ENCODE data around the gene SCAMP5.

SCAMP5 gene

DNA sequence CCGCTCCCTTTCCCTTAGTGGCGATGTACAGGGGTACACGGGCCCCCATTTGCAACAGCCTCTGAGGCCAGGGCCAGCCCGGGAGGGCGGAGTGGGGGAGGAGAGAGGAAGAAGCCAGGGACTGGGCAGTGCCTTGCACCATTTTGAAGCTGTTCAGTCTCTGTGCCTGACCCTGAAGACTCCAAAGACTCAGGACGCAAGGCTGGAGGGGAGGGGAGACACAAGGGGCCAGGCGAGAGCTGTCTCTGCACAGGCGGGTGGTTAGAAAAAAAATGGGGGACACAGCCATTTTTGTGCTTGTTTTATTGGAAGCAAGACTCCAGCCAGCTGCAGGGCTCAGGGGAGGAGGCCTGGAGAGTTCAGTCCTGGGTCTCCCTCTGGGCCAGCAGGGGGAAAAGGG is 40.3 kb upstream of the SCAMP5 start:
- Histone ChIP-seq H3K4me2 (ENCODE audit: low read length, poor library complexity, severe bottlenecking) (no peak overlapping the region), H3K9ac (ENCODE audit: low read length) (peak overlapping the region; percentile 85), H2BK15ac (ENCODE audit: low read depth, poor library complexity, severe bottlenecking) (no peak overlapping the region), H3K18ac (ENCODE audit: low read depth in 1 of 2, low read length in 2 of 2) (peak overlapping the region; percentile 72 to 88), H2BK12ac (ENCODE audit: low read length in 2 of 2) (peak overlapping the region in 1 of 2 experiments; percentile 94), H3K27ac (ENCODE audit: low read length, poor library complexity, severe bottlenecking) (no peak overlapping the region), H3K27me3 (ENCODE audit: control insufficient read depth in 1 of 2, insufficient read depth in 1 of 2, low read length in 2 of 2) (peaks cover 8 to 46% of the 10 kb centered on the region in 2 experiments), H3K9me3 (ENCODE audit: control insufficient read depth, low read length) (no peaks in the 10 kb centered on the region), H3K14ac (ENCODE audit: low read length in 2 of 2) (peak overlapping the region in 1 of 2 experiments; percentile 68), H3K4me1 (ENCODE audit: control insufficient read depth, insufficient read depth, low read depth, low read length) (peaks cover 33% of the 10 kb centered on the region), H3K4ac (ENCODE audit: low read depth in 1 of 2, low read length in 2 of 2) (peak overlapping the region; percentile 20 to 55), H3K4me3 (ENCODE audit: insufficient read depth in 1 of 2, low read depth in 1 of 2, low read length in 2 of 2) (peak overlapping the region in 1 of 2 experiments; percentile 70), H3K36me3 (ENCODE audit: control insufficient read depth in 1 of 2, insufficient read depth in 2 of 2, low read depth in 1 of 2, low read length in 2 of 2) (no peaks in the 10 kb centered on the region), H4K91ac (ENCODE audit: low read length) (peak overlapping the region; percentile 86), H2AFZ (ENCODE audit: low read depth, low read length) (no peak overlapping the region), H2AK5ac (ENCODE audit: low read length, severe bottlenecking) (no peak overlapping the region), H3K79me1 (replicated peaks; ENCODE audit: low read length, poor library complexity, severe bottlenecking) (no peaks in the 10 kb centered on the region), H2BK5ac (ENCODE audit: low read depth, low read length, poor library complexity, severe bottlenecking) (no peak overlapping the region), H3K23ac (ENCODE audit: low read length in 2 of 2) (no peak overlapping the region), H2BK120ac (ENCODE audit: low read depth, low read length) (peak overlapping the region; percentile 50), H4K8ac (ENCODE audit: low read length) (peak overlapping the region; percentile 66)
- DNase-seq, result peak; percentile 31
- WGBS, result 42% methylated on average over 8 of the region's 8 CpGs

DNA sequence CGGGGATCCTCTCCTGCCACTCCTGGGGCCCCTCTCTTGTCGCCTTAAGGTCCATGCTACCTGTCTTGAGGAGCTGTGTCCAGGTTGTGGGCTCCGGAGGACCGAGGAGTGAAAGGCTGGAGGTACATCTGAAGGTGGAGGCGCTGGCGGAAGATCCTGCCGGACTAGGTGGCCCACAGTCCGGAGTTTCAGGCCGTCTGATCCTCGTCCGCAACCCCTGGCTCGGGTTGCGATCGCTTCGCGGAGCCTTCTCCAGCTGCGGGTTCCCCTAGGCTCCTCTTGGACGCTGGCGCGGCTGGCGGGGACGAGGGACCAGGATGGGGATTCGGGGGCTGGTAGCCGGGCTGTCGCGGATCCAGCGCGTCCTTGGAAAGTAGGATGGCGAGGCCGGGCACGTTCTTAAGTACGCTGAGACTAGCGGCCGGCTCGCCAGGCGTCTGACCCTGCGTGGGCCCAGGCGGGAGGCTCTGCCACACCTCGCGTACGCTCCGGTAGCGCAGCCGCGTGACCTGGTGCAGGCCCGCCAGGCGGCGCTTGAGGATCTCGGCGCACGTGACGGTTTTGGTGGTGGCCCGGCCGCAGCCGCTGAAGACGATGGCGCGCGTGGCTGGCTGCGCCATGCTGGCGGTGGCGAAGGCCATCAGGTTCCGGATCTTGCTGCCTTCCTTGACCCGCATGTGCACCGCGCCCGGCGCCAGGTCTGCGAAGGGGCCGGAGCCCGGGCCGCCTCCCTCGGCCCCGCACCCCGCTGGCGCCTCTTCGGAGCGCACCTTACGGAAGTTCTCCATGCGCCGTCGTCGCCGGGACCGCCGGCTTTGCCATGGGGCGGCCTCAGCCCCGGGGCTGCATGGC is 39.3 kb upstream of the SCAMP5 start:
- H4K8ac ChIP-seq (ENCODE audit: low read length), result peak overlapping the region; percentile 82
- H3K4me3 ChIP-seq (ENCODE audit: insufficient read depth in 1 of 2, low read depth in 1 of 2, low read length in 2 of 2), result peak overlapping the region; percentile 57 to 70
- peak overlapping the region; percentile 85 for H3K9ac ChIP-seq (ENCODE audit: low read length)
- peak overlapping the region; percentile 96 for H2BK15ac ChIP-seq (ENCODE audit: low read depth, poor library complexity, severe bottlenecking)
- DNase-seq, result peak; percentile 80
- no peaks in the 10 kb centered on the region for H3K79me1 ChIP-seq (replicated peaks; ENCODE audit: low read length, poor library complexity, severe bottlenecking)
- WGBS, result 9% methylated on average over 56 of the region's 88 CpGs
- peaks cover 33% of the 10 kb centered on the region for H3K4me1 ChIP-seq (ENCODE audit: control insufficient read depth, insufficient read depth, low read depth, low read length)
- peak overlapping the region; percentile 65 for H4K91ac ChIP-seq (ENCODE audit: low read length)
- H2AFZ ChIP-seq (ENCODE audit: low read depth, low read length), result peak overlapping the region; percentile 83
- no peak overlapping the region for H2AK5ac ChIP-seq (ENCODE audit: low read length, severe bottlenecking)
- no peak overlapping the region for H3K27ac ChIP-seq (ENCODE audit: low read length, poor library complexity, severe bottlenecking)
- H3K4ac ChIP-seq (ENCODE audit: low read depth in 1 of 2, low read length in 2 of 2), result peak overlapping the region; percentile 78 to 84
- peaks cover 8 to 51% of the 10 kb centered on the region in 2 experiments for H3K27me3 ChIP-seq (ENCODE audit: control insufficient read depth in 1 of 2, insufficient read depth in 1 of 2, low read length in 2 of 2)
- no peaks in the 10 kb centered on the region for H3K9me3 ChIP-seq (ENCODE audit: control insufficient read depth, low read length)
- peak overlapping the region in 1 of 2 experiments; percentile 29 for H3K23ac ChIP-seq (ENCODE audit: low read length in 2 of 2)
- peak overlapping the region; percentile 91 to 94 for H3K18ac ChIP-seq (ENCODE audit: low read depth in 1 of 2, low read length in 2 of 2)
- H3K4me2 ChIP-seq (ENCODE audit: low read length, poor library complexity, severe bottlenecking), result peak overlapping the region; percentile 97
- H2BK12ac ChIP-seq (ENCODE audit: low read length in 2 of 2), result peak overlapping the region in 1 of 2 experiments; percentile 29
- no peak overlapping the region for H2BK5ac ChIP-seq (ENCODE audit: low read depth, low read length, poor library complexity, severe bottlenecking)
- H3K36me3 ChIP-seq (ENCODE audit: control insufficient read depth in 1 of 2, insufficient read depth in 2 of 2, low read depth in 1 of 2, low read length in 2 of 2), result no peaks in the 10 kb centered on the region
- H3K14ac ChIP-seq (ENCODE audit: low read length in 2 of 2), result peak overlapping the region in 1 of 2 experiments; percentile 93
- H2BK120ac ChIP-seq (ENCODE audit: low read depth, low read length), result peak overlapping the region; percentile 52

DNA sequence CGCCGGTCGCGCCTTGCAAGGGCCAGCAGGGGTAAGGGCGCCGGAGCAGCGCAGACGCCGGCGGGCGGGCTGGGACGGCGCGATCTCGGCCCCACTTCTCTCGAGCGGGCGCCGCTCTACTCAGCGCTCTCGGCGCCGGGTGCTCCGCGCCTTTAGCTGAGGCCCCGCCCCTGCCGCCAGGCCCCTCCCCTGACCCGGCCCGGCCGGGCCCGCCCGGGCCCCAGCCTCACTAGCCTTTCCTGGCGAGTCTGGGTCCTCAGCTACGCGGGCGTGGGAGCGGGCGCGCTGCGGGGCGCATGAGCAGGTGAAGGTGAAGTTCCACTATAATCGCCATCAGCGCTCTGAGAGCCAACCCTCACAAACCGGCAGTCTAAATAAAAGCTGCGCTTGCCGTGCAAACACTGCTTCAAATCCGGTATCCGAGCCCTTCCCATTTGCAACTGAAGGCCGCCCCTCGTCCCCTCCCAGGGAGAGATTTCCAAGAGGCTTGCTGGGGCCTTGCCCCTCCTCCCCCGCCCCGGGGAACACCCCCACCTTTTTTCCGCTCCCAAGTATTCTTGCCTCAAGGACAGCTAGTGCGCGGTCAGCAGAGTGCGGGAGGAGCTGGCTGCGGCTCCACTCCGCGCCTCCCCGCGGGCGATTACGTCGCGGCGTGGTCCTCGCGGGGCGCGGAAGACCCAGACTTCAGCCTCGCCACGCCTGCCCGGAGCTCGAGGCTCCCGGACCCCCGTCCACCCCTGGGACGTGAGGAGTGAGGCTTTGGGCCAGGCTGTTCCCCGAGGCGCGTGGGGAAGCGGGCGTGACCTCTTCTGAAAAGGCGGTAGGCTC is 38.5 kb upstream of the SCAMP5 start, which contains the start of gene RPP25:
RPP25 (minus strand) TSS at position 125 of the 828 bp plus-strand sequence. CDS start 189 bp downstream, outside the sequence.
- peak within 1 kb of the TSS; percentile 83 for H2AFZ ChIP-seq (ENCODE audit: low read depth, low read length)
- H3K9me3 ChIP-seq (ENCODE audit: control insufficient read depth, low read length), result no peaks in the 10 kb centered on the region
- WGBS, result under 1% methylated on average over 76 of the region's 83 CpGs
- peak within 1 kb of the TSS; percentile 52 for H2BK120ac ChIP-seq (ENCODE audit: low read depth, low read length)
- peaks cover 33% of the 10 kb centered on the region for H3K4me1 ChIP-seq (ENCODE audit: control insufficient read depth, insufficient read depth, low read depth, low read length)
- peak within 1 kb of the TSS; percentile 94 for H3K18ac ChIP-seq (ENCODE audit: low read depth in 1 of 2, low read length in 2 of 2)
- peak within 1 kb of the TSS in 1 of 2 experiments; percentile 93 for H2BK12ac ChIP-seq (ENCODE audit: low read length in 2 of 2)
- H3K9ac ChIP-seq (ENCODE audit: low read length), result peak within 1 kb of the TSS; percentile 85
- H3K4me2 ChIP-seq (ENCODE audit: low read length, poor library complexity, severe bottlenecking), result peak within 1 kb of the TSS; percentile 97
- peaks cover 8 to 51% of the 10 kb centered on the region in 2 experiments for H3K27me3 ChIP-seq (ENCODE audit: control insufficient read depth in 1 of 2, insufficient read depth in 1 of 2, low read length in 2 of 2)
- peak within 1 kb of the TSS; percentile 96 for H2BK15ac ChIP-seq (ENCODE audit: low read depth, poor library complexity, severe bottlenecking)
- DNase-seq, result peak; percentile 89
- H2BK5ac ChIP-seq (ENCODE audit: low read depth, low read length, poor library complexity, severe bottlenecking), result no peak within 1 kb of the TSS
- H3K23ac ChIP-seq (ENCODE audit: low read length in 2 of 2), result peak within 1 kb of the TSS in 1 of 2 experiments; percentile 85
- no peak within 1 kb of the TSS for H3K27ac ChIP-seq (ENCODE audit: low read length, poor library complexity, severe bottlenecking)
- H2AK5ac ChIP-seq (ENCODE audit: low read length, severe bottlenecking), result no peak within 1 kb of the TSS
- H3K36me3 ChIP-seq (ENCODE audit: control insufficient read depth in 1 of 2, insufficient read depth in 2 of 2, low read depth in 1 of 2, low read length in 2 of 2), result no peaks in the 10 kb centered on the region
- H3K4me3 ChIP-seq (ENCODE audit: insufficient read depth in 1 of 2, low read depth in 1 of 2, low read length in 2 of 2), result peak within 1 kb of the TSS; percentile 57 to 70
- peak within 1 kb of the TSS in 1 of 2 experiments; percentile 95 for H3K14ac ChIP-seq (ENCODE audit: low read length in 2 of 2)
- peak within 1 kb of the TSS; percentile 84 to 92 for H3K4ac ChIP-seq (ENCODE audit: low read depth in 1 of 2, low read length in 2 of 2)
- H4K8ac ChIP-seq (ENCODE audit: low read length), result peak within 1 kb of the TSS; percentile 82
- peak within 1 kb of the TSS; percentile 65 for H4K91ac ChIP-seq (ENCODE audit: low read length)
- H3K79me1 ChIP-seq (replicated peaks; ENCODE audit: low read length, poor library complexity, severe bottlenecking), result no peaks in the 10 kb centered on the region

Measured in mesenchymal stem cell (in vitro differentiated cells and primary cell).